Pulmonary artery endothelial cell (primary cell): ENCODE measurements around the gene GALNT7. TPM values are rescaled to one million over a fixed set of nuclear protein-coding genes. Genes with fewer than 3 reads are reported as not detected.

Experiments used
- DNase-seq: peaks from one replicate; pipeline ENCODE4 v3.0.0-alpha.2; 2011; ENCODE audit warnings: low read depth, low spot score
- total RNA-seq: library from RNA; depleted of rRNA; stranded (reverse); fragments of >200 nt; gene quantifications from 2 replicates; pipeline ENCODE4 v1.2.3, GENCODE V29; 2014

GALNT7 gene
- total RNA-seq, 1 donor from 2014 or later, result 42.9 TPM

- no peak for DNase-seq
Measured at GRCh38 chr4:173235050-173235449, 66.4 kb downstream of the GALNT7 start.

- no peak for DNase-seq
Measured at GRCh38 chr4:173236301-173236700, 67.7 kb downstream of the GALNT7 start.

- no peak for DNase-seq
Measured at GRCh38 chr4:173237152-173237551, 68.5 kb downstream of the GALNT7 start.

- no peak for DNase-seq
Measured at GRCh38 chr4:173237762-173238161, 69.2 kb downstream of the GALNT7 start.

GRCh38 chr4:173240696-173241095 is 72.1 kb downstream of the GALNT7 start:
- no peak for DNase-seq

GRCh38 chr4:173242466-173243250 is 74.0 kb downstream of the GALNT7 start:
- no peak for DNase-seq

GRCh38 chr4:173243321-173243720 is 74.7 kb downstream of the GALNT7 start:
- no peak for DNase-seq

GRCh38 chr4:173243917-173244658 is 75.5 kb downstream of the GALNT7 start:
- DNase-seq, result no peak

GRCh38 chr4:173245952-173246351 is 77.3 kb downstream of the GALNT7 start:
- no peak for DNase-seq

GRCh38 chr4:173246719-173247118 is 78.1 kb downstream of the GALNT7 start:
- DNase-seq, result no peak

GRCh38 chr4:173247321-173247720 is 78.7 kb downstream of the GALNT7 start:
- DNase-seq, result no peak

- DNase-seq, result no peak
Measured at GRCh38 chr4:173248690-173249089, 80.1 kb downstream of the GALNT7 start.

GRCh38 chr4:173252024-173252935 is 83.7 kb downstream of the GALNT7 start:
- DNase-seq, result peak; percentile 97

GRCh38 chr4:173253561-173253960 is 85.0 kb downstream of the GALNT7 start:
- DNase-seq, result no peak

GRCh38 chr4:173254646-173255045 is 86.0 kb downstream of the GALNT7 start:
- DNase-seq, result no peak

GRCh38 chr4:173256825-173257224 is 88.2 kb downstream of the GALNT7 start:
- DNase-seq, result no peak

GRCh38 chr4:173257732-173258717 is 89.4 kb downstream of the GALNT7 start:
- DNase-seq, result peak; percentile 33

- DNase-seq, result no peak
Measured at GRCh38 chr4:173258866-173259265, 90.3 kb downstream of the GALNT7 start.

GRCh38 chr4:173259310-173259709 is 90.7 kb downstream of the GALNT7 start:
- no peak for DNase-seq

GRCh38 chr4:173261052-173261451 is 92.4 kb downstream of the GALNT7 start:
- DNase-seq, result no peak
